Memory B cell (primary cell): ENCODE data around the gene NCK2.

ENCODE experiments used
- ATAC-seq: fragments of 150-1000 bp; cut with Tn5 transposase; 2 replicates; pipeline ENCODE4 v1.10.0; 2021; ENCODE audit warnings: low read depth, mild to moderate bottlenecking, moderate library complexity
- DNase-seq, 2 donors: peaks; one replicate each; pipeline ENCODE4 v3.0.0; 2022; ENCODE audit warnings: low spot score in 2 of 2
- H3K27ac Mint-ChIP-seq: one replicate; pipeline ENCODE4 v1.8.0; 2022; ENCODE audit warnings: mild to moderate bottlenecking, moderate library complexity, mixed read lengths
- H3K27me3 Mint-ChIP-seq: one replicate; pipeline ENCODE4 v1.8.0; 2022; ENCODE audit warnings: mixed read lengths
- H3K36me3 Mint-ChIP-seq: one replicate; pipeline ENCODE4 v1.8.0; 2022; ENCODE audit warnings: mild to moderate bottlenecking, mixed read lengths
- H3K4me1 Mint-ChIP-seq: one replicate; pipeline ENCODE4 v1.8.0; 2022; ENCODE audit warnings: mixed read lengths
- H3K4me3 Mint-ChIP-seq: one replicate; pipeline ENCODE4 v1.8.0; 2022; ENCODE audit warnings: mild to moderate bottlenecking, moderate library complexity, mixed read lengths
- H3K9me3 Mint-ChIP-seq: one replicate; pipeline ENCODE4 v1.8.0; 2022; ENCODE audit warnings: mixed read lengths

NCK2 gene

DNA sequence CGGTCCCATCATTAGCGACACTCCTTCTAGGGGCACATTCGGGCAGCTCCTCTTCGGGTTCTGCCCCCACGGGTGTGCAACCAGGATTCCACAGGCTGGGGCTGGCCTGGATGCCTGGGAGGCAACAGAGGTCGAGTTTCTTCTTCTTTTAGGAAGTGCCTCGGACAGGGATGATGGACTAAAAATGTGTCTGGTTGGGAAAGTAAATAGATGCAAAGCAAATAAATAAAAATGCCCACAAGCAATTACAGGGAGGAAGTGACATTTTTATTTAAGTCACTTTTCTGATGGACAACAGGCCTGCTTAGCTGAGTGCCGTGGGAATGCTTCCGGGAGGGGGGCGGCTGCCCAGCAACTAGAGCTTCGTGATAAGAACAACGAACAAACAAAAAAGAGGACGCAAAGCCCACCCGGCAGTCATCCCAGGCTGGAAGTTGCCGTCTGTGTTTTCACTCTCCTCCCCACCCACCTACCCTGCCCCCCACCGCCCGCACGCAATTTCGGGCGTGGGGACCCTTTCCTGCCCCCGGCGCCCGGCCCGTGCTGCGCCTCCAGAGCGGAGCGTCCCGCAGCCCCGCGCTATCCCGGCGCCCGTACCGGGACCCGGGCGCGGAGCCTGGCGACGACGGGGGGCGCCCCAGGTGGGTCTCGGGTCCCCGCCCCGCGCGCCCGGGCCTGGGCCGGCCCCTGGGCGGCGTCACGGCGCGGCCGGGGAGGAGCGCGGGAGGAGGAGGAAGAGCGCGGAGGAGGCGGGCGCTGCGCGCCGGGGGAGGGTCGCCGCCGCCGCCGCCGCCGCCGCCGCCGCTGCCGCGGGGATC is 412 bp upstream of the NCK2 start:
- peak; percentile 46 to 63 for DNase-seq
- H3K4me3 Mint-ChIP-seq: peak overlapping the region; percentile 85

GRCh38 chr2:105746177-105747080 is 1.7 kb downstream of the NCK2 start:
- Mint-ChIP-seq H3K4me1 (peaks cover 54% of the 10 kb centered on the region), H3K27me3 (no peaks in the 10 kb centered on the region), H3K4me3 (peak overlapping the region; percentile 93), H3K27ac (peak overlapping the region; percentile 98), H3K36me3 (peaks cover 11% of the 10 kb centered on the region), H3K9me3 (no peaks in the 10 kb centered on the region)
- ATAC-seq: peak; percentile 25
- peak; percentile 43 to 60 for DNase-seq

More for the DNA sequence above, 412 bp upstream of the NCK2 start:
- peak; percentile 81 for ATAC-seq
- no peaks in the 10 kb centered on the region for H3K9me3 Mint-ChIP-seq
- no peaks in the 10 kb centered on the region for H3K27me3 Mint-ChIP-seq
- peaks cover 44% of the 10 kb centered on the region for H3K4me1 Mint-ChIP-seq
- peak overlapping the region; percentile 89 for H3K27ac Mint-ChIP-seq
- H3K36me3 Mint-ChIP-seq: no peaks in the 10 kb centered on the region

DNA sequence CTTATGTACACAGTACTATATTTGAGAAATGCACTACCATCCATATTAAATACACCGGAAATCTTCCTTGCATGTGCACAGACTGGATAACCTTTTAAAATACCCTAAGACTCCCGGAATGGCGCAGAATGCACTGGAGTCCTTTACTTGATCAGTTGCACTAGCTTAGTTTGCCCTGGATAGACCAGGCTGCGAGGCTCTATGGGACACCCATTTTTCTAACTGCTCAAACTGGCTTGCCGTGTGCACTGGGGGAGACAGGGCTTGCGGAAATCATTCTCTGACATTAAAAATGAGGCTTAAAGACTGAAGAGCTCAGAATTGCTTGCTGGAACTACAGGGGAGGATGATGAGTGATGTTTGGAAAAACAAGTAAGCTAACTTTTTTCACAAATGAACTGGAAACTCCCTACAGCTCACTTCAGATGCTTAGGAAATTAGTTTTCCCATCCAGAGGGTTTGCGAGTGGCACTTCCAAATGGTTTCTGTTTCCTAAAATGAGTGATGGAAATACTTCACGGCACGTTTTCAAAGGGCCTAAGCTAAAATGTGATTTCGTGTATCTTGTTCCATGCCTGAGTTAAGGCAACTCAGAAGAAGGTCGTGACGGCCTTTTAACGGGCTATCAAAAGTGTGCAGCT is 2.7 kb downstream of the NCK2 start:
- DNase-seq: no peak
- no peaks in the 10 kb centered on the region for H3K9me3 Mint-ChIP-seq
- peak overlapping the region; percentile 93 for H3K4me3 Mint-ChIP-seq
- H3K27ac Mint-ChIP-seq: peak overlapping the region; percentile 98
- H3K36me3 Mint-ChIP-seq: peaks cover 11% of the 10 kb centered on the region
- peaks cover 57% of the 10 kb centered on the region for H3K4me1 Mint-ChIP-seq
- no peaks in the 10 kb centered on the region for H3K27me3 Mint-ChIP-seq
- ATAC-seq: no peak

DNA sequence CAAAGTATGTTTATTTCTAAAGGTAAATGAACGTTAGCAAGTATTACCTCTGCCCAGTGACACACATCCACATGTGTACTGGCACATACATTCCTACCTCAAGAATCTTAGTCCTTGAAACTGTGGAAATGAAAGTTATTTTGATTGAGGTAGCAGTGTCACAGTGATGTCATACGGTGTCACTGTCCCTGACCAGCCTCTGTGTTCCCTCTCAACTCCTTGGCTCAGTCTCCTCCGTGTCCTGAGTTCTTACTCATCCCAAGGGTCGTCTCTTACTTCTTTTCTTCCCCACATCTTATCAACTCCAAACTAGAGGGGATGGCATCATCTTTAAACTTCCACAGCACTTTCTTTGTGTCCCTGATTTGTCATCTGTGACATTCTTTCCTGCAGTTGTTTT is 3.3 kb downstream of the NCK2 start:
- Mint-ChIP-seq H3K27ac (peak overlapping the region; percentile 98), H3K4me3 (peak overlapping the region; percentile 27), H3K36me3 (peaks cover 11% of the 10 kb centered on the region), H3K9me3 (no peaks in the 10 kb centered on the region), H3K4me1 (peaks cover 62% of the 10 kb centered on the region), H3K27me3 (no peaks in the 10 kb centered on the region)
- DNase-seq (no peak), ATAC-seq (no peak)

GRCh38 chr2:105748566-105748965 is 3.9 kb downstream of the NCK2 start:
- Mint-ChIP-seq H3K36me3 (peaks cover 13% of the 10 kb centered on the region), H3K27me3 (no peaks in the 10 kb centered on the region), H3K4me1 (peaks cover 65% of the 10 kb centered on the region), H3K9me3 (no peaks in the 10 kb centered on the region), H3K27ac (peak overlapping the region; percentile 98), H3K4me3 (peak overlapping the region; percentile 43)
- ATAC-seq: no peak
- DNase-seq: no peak

GRCh38 chr2:105749583-105750400 is 5.1 kb downstream of the NCK2 start:
- H3K27me3 Mint-ChIP-seq: no peaks in the 10 kb centered on the region
- no peaks in the 10 kb centered on the region for H3K9me3 Mint-ChIP-seq
- peaks cover 69% of the 10 kb centered on the region for H3K4me1 Mint-ChIP-seq
- DNase-seq: peak in 1 of 2 donors; percentile 41
- peak; percentile 57 for ATAC-seq
- H3K27ac Mint-ChIP-seq: peak overlapping the region; percentile 98
- peak overlapping the region; percentile 88 for H3K4me3 Mint-ChIP-seq
- H3K36me3 Mint-ChIP-seq: peaks cover 15% of the 10 kb centered on the region

DNA sequence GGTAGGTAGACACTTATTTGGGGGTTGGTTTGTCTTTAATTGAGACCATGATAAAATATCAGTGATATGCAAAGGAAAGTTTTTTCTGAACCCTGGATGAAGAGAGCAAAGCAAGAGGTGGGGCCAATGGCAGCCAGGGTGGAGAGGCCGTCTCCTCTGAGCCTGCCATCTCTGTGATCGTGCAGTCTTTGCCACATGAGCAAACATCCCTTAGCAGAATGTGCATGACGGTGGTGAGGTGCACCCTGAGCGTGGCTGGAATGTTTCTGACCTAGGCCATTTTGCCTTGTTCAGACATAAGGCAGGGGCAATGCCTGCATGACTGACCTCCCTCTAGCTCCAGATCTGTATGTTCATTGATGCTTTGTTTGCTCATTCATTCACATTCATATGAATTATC is 6.0 kb downstream of the NCK2 start:
- DNase-seq: no peak
- Mint-ChIP-seq H3K27ac (peak overlapping the region; percentile 98), H3K36me3 (peaks cover 17% of the 10 kb centered on the region), H3K4me3 (no peak overlapping the region), H3K4me1 (peaks cover 77% of the 10 kb centered on the region), H3K9me3 (no peaks in the 10 kb centered on the region), H3K27me3 (no peaks in the 10 kb centered on the region)
- no peak for ATAC-seq

DNA sequence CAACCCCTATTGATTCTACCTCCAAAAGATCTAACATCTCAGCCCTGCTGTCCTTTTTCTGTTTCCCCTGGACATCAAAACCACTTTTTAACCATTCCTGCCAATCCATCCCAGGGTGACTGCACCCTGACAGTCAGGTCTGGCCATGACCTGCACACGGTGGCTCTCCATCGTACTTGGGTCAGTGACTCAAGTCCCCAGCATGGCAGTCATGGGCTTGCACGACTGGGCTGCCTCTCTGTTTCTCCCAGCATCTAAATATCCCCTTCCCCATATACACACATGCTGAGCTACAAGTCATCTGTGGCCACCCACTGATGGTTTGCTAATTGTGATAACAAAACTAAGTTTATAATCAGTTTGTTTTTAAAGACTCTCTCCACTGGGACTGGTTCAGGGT is 6.6 kb downstream of the NCK2 start:
- Mint-ChIP-seq H3K9me3 (no peaks in the 10 kb centered on the region), H3K4me3 (no peak overlapping the region), H3K36me3 (peaks cover 17% of the 10 kb centered on the region), H3K27me3 (no peaks in the 10 kb centered on the region), H3K27ac (peak overlapping the region; percentile 98), H3K4me1 (peaks cover 77% of the 10 kb centered on the region)
- ATAC-seq: no peak
- no peak for DNase-seq

DNA sequence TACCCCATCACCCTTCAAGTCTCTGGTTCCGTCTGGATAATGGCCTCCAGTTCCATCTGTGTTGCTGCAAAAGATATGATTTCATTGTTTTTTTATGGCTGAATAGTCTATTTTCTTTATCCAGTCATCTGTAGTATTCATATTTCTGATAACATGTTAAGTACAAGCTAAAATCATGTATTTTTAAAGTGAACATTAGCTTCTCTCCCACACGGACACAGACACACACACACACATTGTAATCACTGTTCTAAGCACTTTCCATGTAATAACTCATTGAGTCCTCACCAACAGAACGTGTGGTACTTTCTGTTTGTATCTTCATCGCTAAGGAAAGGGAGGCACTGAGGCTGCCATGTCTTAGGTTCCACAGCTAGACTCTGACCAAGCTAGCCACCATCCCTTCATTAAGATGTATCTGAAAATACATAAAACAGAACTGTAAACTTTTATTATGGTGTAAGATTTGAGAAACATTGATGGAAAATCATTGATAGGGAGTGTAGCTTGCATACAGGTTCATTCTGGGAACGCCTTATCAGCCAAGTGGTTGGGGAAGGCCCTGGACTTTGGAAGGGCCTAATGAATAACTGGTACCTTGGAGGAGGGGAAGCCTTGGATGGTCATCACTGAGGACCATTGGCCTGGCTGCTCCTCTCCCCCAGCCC is 8.1 kb downstream of the NCK2 start:
- Mint-ChIP-seq H3K9me3 (no peaks in the 10 kb centered on the region), H3K4me1 (peaks cover 78% of the 10 kb centered on the region), H3K27ac (peak overlapping the region; percentile 75), H3K27me3 (no peaks in the 10 kb centered on the region), H3K36me3 (peaks cover 17% of the 10 kb centered on the region), H3K4me3 (no peak overlapping the region)
- DNase-seq: no peak
- ATAC-seq: no peak

DNA sequence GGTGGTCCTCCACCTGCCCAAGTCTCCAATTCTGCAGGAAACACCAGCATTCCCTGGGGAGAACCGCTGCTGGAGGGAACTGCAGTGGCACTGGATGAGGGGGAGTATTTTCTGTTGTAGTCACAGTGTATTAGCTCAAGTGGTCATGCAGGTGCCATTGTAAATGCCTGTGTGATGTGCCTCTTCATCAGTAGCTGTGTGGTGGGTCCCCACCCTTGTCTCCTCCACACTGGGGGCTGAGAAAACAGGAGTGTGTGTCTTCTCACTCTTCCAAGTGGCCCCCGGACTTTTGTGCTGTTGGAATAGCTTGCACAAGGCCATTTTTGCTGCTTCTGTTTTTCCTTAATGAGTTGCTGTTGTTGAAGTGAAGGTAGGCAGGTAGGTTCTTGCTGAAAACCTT is 8.7 kb downstream of the NCK2 start:
- H3K4me3 Mint-ChIP-seq: peak overlapping the region; percentile 49

GRCh38 chr2:105754011-105754410 is 9.3 kb downstream of the NCK2 start:
- no peaks in the 10 kb centered on the region for H3K27me3 Mint-ChIP-seq
- ATAC-seq: peak; percentile 16
- H3K9me3 Mint-ChIP-seq: no peaks in the 10 kb centered on the region
- peak overlapping the region; percentile 49 for H3K4me3 Mint-ChIP-seq
- H3K36me3 Mint-ChIP-seq: peaks cover 17% of the 10 kb centered on the region
- peak overlapping the region; percentile 75 for H3K27ac Mint-ChIP-seq
- peaks cover 70% of the 10 kb centered on the region for H3K4me1 Mint-ChIP-seq
- no peak for DNase-seq

More for the DNA sequence above, 8.7 kb downstream of the NCK2 start:
- H3K9me3 Mint-ChIP-seq: no peaks in the 10 kb centered on the region
- H3K36me3 Mint-ChIP-seq: peaks cover 17% of the 10 kb centered on the region
- H3K27ac Mint-ChIP-seq: peak overlapping the region; percentile 75
- ATAC-seq (no peak), DNase-seq (no peak)
- peaks cover 73% of the 10 kb centered on the region for H3K4me1 Mint-ChIP-seq
- H3K27me3 Mint-ChIP-seq: no peaks in the 10 kb centered on the region

DNA sequence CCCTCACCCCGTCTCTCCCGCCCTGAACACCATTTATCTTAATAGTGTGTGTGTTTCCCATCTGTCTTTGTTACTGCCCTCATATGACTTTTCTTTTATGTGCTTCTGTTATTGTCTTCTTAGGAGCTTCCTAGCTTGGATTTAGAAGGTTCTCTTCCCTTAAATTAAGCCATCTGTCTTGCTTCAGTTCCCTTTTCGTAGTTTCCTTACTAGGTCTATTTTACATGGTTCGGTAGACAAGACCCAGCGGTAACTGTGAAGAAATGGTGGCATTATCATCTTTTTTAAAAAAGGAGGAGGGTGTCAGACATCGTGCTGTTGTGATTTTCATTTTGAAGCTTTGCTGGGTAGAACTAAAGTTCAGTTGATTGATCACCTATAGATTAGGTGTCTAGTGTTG is 10.3 kb downstream of the NCK2 start:
- Mint-ChIP-seq H3K9me3 (no peaks in the 10 kb centered on the region), H3K4me1 (peaks cover 69% of the 10 kb centered on the region), H3K4me3 (peak overlapping the region; percentile 71), H3K27me3 (no peaks in the 10 kb centered on the region), H3K36me3 (peaks cover 16% of the 10 kb centered on the region), H3K27ac (peak overlapping the region; percentile 65)
- DNase-seq (peak in 1 of 2 donors; percentile 28), ATAC-seq (peak; percentile 54)

DNA sequence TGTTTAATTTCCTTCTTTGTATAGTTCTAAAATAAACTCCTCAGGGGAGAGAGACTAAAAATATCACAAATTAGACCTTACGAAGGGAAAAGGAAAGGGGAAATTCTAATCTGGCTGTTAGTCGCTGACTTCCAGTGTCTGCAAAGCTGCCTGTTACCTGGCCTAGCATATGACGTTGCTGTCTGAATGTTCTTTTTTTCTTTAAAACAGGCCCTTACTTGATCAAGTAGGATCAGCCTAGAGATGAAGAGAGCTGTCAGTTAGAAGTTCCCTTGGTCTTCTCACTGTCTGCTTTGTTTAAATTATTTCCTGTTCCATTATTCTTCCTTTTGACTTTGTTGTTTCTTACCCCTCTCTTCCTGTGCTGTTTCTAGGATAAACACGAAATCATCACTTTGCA is 11.2 kb downstream of the NCK2 start:
- no peak for DNase-seq
- H3K27me3 Mint-ChIP-seq: no peaks in the 10 kb centered on the region
- peak overlapping the region; percentile 65 for H3K27ac Mint-ChIP-seq
- H3K9me3 Mint-ChIP-seq: no peaks in the 10 kb centered on the region
- H3K36me3 Mint-ChIP-seq: peaks cover 12% of the 10 kb centered on the region
- H3K4me1 Mint-ChIP-seq: peaks cover 67% of the 10 kb centered on the region
- ATAC-seq: peak; percentile 57
- H3K4me3 Mint-ChIP-seq: peak overlapping the region; percentile 71
